Measurements from ENCODE around the gene ULBP3. TPM values are rescaled to one million over a fixed set of nuclear protein-coding genes. Genes with fewer than 3 reads are reported as not detected.

The ULBP3 gene
- polyA plus RNA-seq = 1.8 TPM
- long read RNA-seq, donor 1 = 0 reads
- long read RNA-seq, donor 2 = 0 reads
- long read RNA-seq, donor 3, partial matches to known transcripts = 0 of 3 reads
- long read RNA-seq, donor 3, other reads (novel, unspliced or antisense) = 0 of 3 reads
- long read RNA-seq, donor 4 = 0 reads
- long read RNA-seq, donor 5 = 0 reads
- long read RNA-seq, donor 6 = 0 reads
- long read RNA-seq, donor 7 = 0 reads
- long read RNA-seq, donor 8, partial matches to known transcripts = 0 of 3 reads
- long read RNA-seq, donor 8, other reads (novel, unspliced or antisense) = 0 of 3 reads
- long read RNA-seq, donor 9 = 0 reads
- long read RNA-seq, donor 10, partial matches to known transcripts = 0 of 2 reads
- long read RNA-seq, donor 10, other reads (novel, unspliced or antisense) = 0 of 2 reads
- long read RNA-seq, donor 11, partial matches to known transcripts = 0 of 1 reads
- long read RNA-seq, donor 11, other reads (novel, unspliced or antisense) = 0 of 1 reads

GRCh38 chr6:150068720-150069648 is at the start of gene ULBP3:
Gene ULBP3 (minus strand): TSS chr6:150069121. CDS start chr6:150069066, 55 bp downstream.
- peak; percentile 79 to 91 for DNase-seq
- H3K36me3 ChIP-seq (ENCODE audit: control insufficient read depth, insufficient read depth, low read length) = no peaks in the 10 kb centered on the region
- peak within 1 kb of the TSS; percentile 47 for H3K27ac ChIP-seq (ENCODE audit: low read length)
- no CpG with 5 or more reads among the region's 72 CpGs for WGBS (ENCODE audit: insufficient coverage, low lambda C conversion rate)
- peaks cover 9% of the 10 kb centered on the region for H3K4me1 ChIP-seq (ENCODE audit: control insufficient read depth, insufficient read depth, low read length)
- H3K27me3 ChIP-seq (ENCODE audit: control insufficient read depth, insufficient read depth, low read length) = peaks cover 2% of the 10 kb centered on the region
- peak within 1 kb of the TSS; percentile 75 for H3K4me3 ChIP-seq (ENCODE audit: low read length)
- no peaks in the 10 kb centered on the region for H3K9me3 ChIP-seq (ENCODE audit: control insufficient read depth, low read depth, low read length)

- H3K4me1 ChIP-seq (ENCODE audit: control insufficient read depth, insufficient read depth, low read length) = peaks cover 7% of the 10 kb centered on the region
- no peak overlapping the region for H3K4me3 ChIP-seq (ENCODE audit: low read length)
- no peaks in the 10 kb centered on the region for H3K36me3 ChIP-seq (ENCODE audit: control insufficient read depth, insufficient read depth, low read length)
- H3K27ac ChIP-seq (ENCODE audit: low read length) = no peak overlapping the region
- WGBS (ENCODE audit: insufficient coverage, low lambda C conversion rate) = no CpG with 5 or more reads among the region's 9 CpGs
- H3K27me3 ChIP-seq (ENCODE audit: control insufficient read depth, insufficient read depth, low read length) = no peaks in the 10 kb centered on the region
- DNase-seq = peak; percentile 38 to 62
- H3K9me3 ChIP-seq (ENCODE audit: control insufficient read depth, low read depth, low read length) = peaks cover 5% of the 10 kb centered on the region
These were observed 49.7 kb upstream of the ULBP3 start for GRCh38 chr6:150118627-150119026.

DNA sequence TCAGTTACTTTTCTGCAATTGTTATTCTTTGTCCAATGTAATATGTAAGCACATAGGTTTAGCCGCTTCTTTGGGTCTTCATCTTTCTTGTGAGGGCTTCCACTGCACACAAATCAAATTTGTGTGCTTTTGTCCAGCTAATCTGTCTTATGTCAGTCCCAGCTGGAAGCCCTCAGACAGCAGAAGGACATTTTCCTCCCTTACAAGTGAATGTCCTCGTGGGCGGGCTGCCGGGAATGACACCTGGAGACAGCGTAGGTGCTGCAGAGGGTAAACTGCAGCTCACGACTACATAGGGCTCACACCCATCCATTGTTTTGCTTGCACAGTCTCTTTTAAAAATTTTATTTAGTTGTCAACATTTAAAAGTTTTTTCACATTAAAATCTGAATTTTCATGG is 49.3 kb upstream of the ULBP3 start:
- 60% methylated on average over 3 of the region's 6 CpGs for WGBS (ENCODE audit: insufficient coverage, low lambda C conversion rate)
- no peak for DNase-seq
- H3K4me1 ChIP-seq (ENCODE audit: control insufficient read depth, insufficient read depth, low read length) = peaks cover 7% of the 10 kb centered on the region
- H3K27ac ChIP-seq (ENCODE audit: low read length) = no peak overlapping the region
- no peaks in the 10 kb centered on the region for H3K27me3 ChIP-seq (ENCODE audit: control insufficient read depth, insufficient read depth, low read length)
- H3K36me3 ChIP-seq (ENCODE audit: control insufficient read depth, insufficient read depth, low read length) = no peaks in the 10 kb centered on the region
- no peak overlapping the region for H3K4me3 ChIP-seq (ENCODE audit: low read length)
- peaks cover 5% of the 10 kb centered on the region for H3K9me3 ChIP-seq (ENCODE audit: control insufficient read depth, low read depth, low read length)

DNA sequence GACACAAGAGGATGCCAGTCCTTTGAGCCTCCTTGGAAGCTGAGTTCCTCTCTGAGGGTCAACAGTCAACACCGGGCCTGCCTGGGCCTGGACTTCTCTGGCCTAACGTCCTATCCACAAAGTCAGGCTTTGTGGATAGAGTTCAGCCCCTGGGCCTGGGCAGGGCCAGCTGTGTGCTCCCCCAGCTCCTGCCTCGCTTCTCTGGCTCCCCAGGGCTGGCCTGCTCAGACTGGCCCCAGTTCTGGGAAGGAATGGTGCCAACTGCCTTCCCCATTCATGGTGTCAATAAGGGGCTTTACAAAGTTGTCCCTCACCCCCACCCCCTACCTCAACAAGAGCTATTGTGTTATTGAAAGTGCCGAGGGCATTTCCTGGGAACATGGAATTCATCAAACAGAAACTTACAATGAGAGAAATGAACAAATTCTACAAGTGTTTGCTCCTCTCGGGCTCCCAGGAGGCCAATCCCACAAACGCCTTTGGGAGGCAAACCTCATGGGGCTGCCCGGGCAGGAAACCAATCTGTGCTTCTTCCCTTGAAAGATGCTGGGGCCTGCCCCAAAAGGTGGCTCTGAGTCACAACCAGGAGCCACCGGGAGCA is 47.4 kb upstream of the ULBP3 start:
- no peak for DNase-seq

DNA sequence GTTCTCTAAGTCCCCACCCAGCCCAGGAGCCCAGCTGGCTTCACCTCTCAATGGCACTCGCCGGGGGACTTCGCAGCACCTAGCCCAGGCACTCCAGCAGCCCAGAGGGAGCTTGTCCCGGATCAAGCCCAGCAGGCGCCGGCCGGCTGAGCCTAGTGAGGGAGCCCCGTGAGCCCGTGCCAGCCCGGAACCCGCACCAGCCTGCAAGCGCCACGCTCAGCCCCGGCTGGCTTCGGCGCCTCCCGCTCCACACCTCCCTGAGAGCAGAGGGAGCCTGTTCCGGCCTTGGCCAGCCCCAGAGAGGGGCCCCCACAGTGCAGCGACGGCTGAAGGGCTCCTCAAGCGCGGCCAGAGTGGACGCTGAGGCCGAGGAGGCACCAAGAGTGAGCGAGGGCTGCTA is 46.8 kb upstream of the ULBP3 start:
- peaks cover 5% of the 10 kb centered on the region for H3K9me3 ChIP-seq (ENCODE audit: control insufficient read depth, low read depth, low read length)
- no CpG with 5 or more reads among the region's 25 CpGs for WGBS (ENCODE audit: insufficient coverage, low lambda C conversion rate)
- DNase-seq = no peak
- no peaks in the 10 kb centered on the region for H3K27me3 ChIP-seq (ENCODE audit: control insufficient read depth, insufficient read depth, low read length)
- no peak overlapping the region for H3K4me3 ChIP-seq (ENCODE audit: low read length)
- no peaks in the 10 kb centered on the region for H3K36me3 ChIP-seq (ENCODE audit: control insufficient read depth, insufficient read depth, low read length)
- no peak overlapping the region for H3K27ac ChIP-seq (ENCODE audit: low read length)
- peaks cover 7% of the 10 kb centered on the region for H3K4me1 ChIP-seq (ENCODE audit: control insufficient read depth, insufficient read depth, low read length)

More for the DNA sequence above, 47.4 kb upstream of the ULBP3 start:
- H3K27me3 ChIP-seq (ENCODE audit: control insufficient read depth, insufficient read depth, low read length) = no peaks in the 10 kb centered on the region
- no peaks in the 10 kb centered on the region for H3K36me3 ChIP-seq (ENCODE audit: control insufficient read depth, insufficient read depth, low read length)
- no CpG with 5 or more reads among the region's 8 CpGs for WGBS (ENCODE audit: insufficient coverage, low lambda C conversion rate)
- no peak overlapping the region for H3K4me3 ChIP-seq (ENCODE audit: low read length)
- peaks cover 7% of the 10 kb centered on the region for H3K4me1 ChIP-seq (ENCODE audit: control insufficient read depth, insufficient read depth, low read length)
- peaks cover 5% of the 10 kb centered on the region for H3K9me3 ChIP-seq (ENCODE audit: control insufficient read depth, low read depth, low read length)
- H3K27ac ChIP-seq (ENCODE audit: low read length) = no peak overlapping the region

- no CpG with 5 or more reads among the region's 6 CpGs for WGBS (ENCODE audit: insufficient coverage, low lambda C conversion rate)
- Histone ChIP-seq H3K36me3 (ENCODE audit: control insufficient read depth, insufficient read depth, low read length) (no peaks in the 10 kb centered on the region), H3K4me1 (ENCODE audit: control insufficient read depth, insufficient read depth, low read length) (no peaks in the 10 kb centered on the region), H3K27me3 (ENCODE audit: control insufficient read depth, insufficient read depth, low read length) (no peaks in the 10 kb centered on the region), H3K4me3 (ENCODE audit: low read length) (no peak overlapping the region), H3K9me3 (ENCODE audit: control insufficient read depth, low read depth, low read length) (peaks cover 5% of the 10 kb centered on the region), H3K27ac (ENCODE audit: low read length) (no peak overlapping the region)
- no peak for DNase-seq
These were observed 43.3 kb upstream of the ULBP3 start for GRCh38 chr6:150112233-150112632.

- no peaks in the 10 kb centered on the region for H3K4me1 ChIP-seq (ENCODE audit: control insufficient read depth, insufficient read depth, low read length)
- H3K36me3 ChIP-seq (ENCODE audit: control insufficient read depth, insufficient read depth, low read length) = no peaks in the 10 kb centered on the region
- no peak for DNase-seq
- H3K4me3 ChIP-seq (ENCODE audit: low read length) = no peak overlapping the region
- no peaks in the 10 kb centered on the region for H3K9me3 ChIP-seq (ENCODE audit: control insufficient read depth, low read depth, low read length)
- no peaks in the 10 kb centered on the region for H3K27me3 ChIP-seq (ENCODE audit: control insufficient read depth, insufficient read depth, low read length)
- 83% methylated on average over 2 of the region's 4 CpGs for WGBS (ENCODE audit: insufficient coverage, low lambda C conversion rate)
- H3K27ac ChIP-seq (ENCODE audit: low read length) = no peak overlapping the region
These were observed 33.9 kb upstream of the ULBP3 start for GRCh38 chr6:150102750-150103270.

DNA sequence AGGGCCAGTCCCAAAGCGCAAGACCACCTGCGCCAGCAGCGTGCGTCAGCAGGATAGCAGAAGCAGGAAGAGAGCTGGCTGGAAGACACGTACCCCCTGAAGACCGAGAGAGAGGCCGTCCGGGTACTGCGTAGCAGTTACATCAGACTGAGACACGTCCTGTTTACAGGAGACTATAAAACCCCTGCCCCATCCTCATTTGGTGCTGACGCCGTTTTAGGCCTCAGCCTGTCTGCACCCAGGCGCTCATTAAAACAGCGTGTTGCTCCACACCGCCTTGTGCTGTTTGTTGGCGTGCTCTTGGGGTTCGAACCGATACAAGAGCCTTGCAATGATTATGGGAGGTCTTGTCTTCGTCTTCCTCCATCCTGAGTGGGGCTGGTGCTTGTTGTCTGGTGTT is 31.8 kb upstream of the ULBP3 start:
- Histone ChIP-seq H3K36me3 (ENCODE audit: control insufficient read depth, insufficient read depth, low read length) (no peaks in the 10 kb centered on the region), H3K27ac (ENCODE audit: low read length) (no peak overlapping the region), H3K4me1 (ENCODE audit: control insufficient read depth, insufficient read depth, low read length) (no peaks in the 10 kb centered on the region), H3K4me3 (ENCODE audit: low read length) (no peak overlapping the region), H3K9me3 (ENCODE audit: control insufficient read depth, low read depth, low read length) (no peaks in the 10 kb centered on the region), H3K27me3 (ENCODE audit: control insufficient read depth, insufficient read depth, low read length) (peaks cover under 1% of the 10 kb centered on the region)
- DNase-seq = no peak
- whole genome bisulfite sequencing (ENCODE audit: insufficient coverage, low lambda C conversion rate) = 80% methylated on average over 1 of the region's 19 CpGs

DNA sequence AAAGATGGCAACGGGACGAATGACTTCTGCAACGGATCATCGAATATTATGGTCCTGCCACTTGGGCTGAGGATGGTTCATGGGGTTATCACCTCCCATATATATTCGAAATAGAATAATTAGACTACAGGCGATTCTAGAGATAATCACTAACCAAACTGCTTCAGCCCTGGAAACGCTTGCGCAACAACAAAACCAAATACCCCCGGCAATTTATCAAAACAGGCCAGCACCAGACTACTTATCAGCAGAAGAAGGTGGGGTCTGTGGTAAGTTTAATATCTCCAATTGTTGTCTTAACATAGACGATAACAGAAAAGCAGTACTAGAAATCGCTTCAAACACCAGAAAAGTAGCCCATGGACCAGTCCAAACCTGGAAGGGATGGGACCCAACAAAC is 31.0 kb upstream of the ULBP3 start:
- no peak overlapping the region for H3K27ac ChIP-seq (ENCODE audit: low read length)
- no peak for DNase-seq
- H3K4me3 ChIP-seq (ENCODE audit: low read length) = no peak overlapping the region
- no CpG with 5 or more reads among the region's 11 CpGs for WGBS (ENCODE audit: insufficient coverage, low lambda C conversion rate)
- no peaks in the 10 kb centered on the region for H3K36me3 ChIP-seq (ENCODE audit: control insufficient read depth, insufficient read depth, low read length)
- H3K9me3 ChIP-seq (ENCODE audit: control insufficient read depth, low read depth, low read length) = no peaks in the 10 kb centered on the region
- H3K4me1 ChIP-seq (ENCODE audit: control insufficient read depth, insufficient read depth, low read length) = no peaks in the 10 kb centered on the region
- H3K27me3 ChIP-seq (ENCODE audit: control insufficient read depth, insufficient read depth, low read length) = peaks cover 5% of the 10 kb centered on the region

DNA sequence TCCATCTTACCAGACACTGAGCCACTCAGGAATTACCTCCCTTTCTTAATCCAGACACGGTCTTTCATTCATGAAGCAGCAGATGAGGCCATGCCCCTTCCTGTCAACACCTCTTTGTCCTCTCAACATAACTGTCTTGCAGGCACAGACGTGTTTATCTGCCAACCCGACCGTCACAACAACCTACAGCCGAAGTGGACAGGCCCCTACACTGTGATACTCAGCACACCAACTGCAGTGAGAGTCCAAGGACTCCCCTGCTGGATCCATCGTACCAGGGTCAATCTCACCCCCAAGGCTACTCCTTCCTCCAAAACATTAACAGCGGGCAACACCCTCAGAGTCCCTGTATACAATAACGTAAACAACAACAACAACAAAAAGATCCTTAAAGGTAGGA is 30.6 kb upstream of the ULBP3 start:
- no peak overlapping the region for H3K4me3 ChIP-seq (ENCODE audit: low read length)
- no peak overlapping the region for H3K27ac ChIP-seq (ENCODE audit: low read length)
- no peaks in the 10 kb centered on the region for H3K36me3 ChIP-seq (ENCODE audit: control insufficient read depth, insufficient read depth, low read length)
- DNase-seq = no peak
- no CpG with 5 or more reads among the region's 8 CpGs for WGBS (ENCODE audit: insufficient coverage, low lambda C conversion rate)
- H3K9me3 ChIP-seq (ENCODE audit: control insufficient read depth, low read depth, low read length) = no peaks in the 10 kb centered on the region
- peaks cover 5% of the 10 kb centered on the region for H3K27me3 ChIP-seq (ENCODE audit: control insufficient read depth, insufficient read depth, low read length)
- no peaks in the 10 kb centered on the region for H3K4me1 ChIP-seq (ENCODE audit: control insufficient read depth, insufficient read depth, low read length)
